Measurements from ENCODE around the gene TSPAN7. TPM values are rescaled to one million over a fixed set of nuclear protein-coding genes. Genes with fewer than 3 reads are reported as not detected.
A peak's percentile ranks its signal among the peaks of the same experiment; 100 is the strongest.

Gene TSPAN7, protein sequence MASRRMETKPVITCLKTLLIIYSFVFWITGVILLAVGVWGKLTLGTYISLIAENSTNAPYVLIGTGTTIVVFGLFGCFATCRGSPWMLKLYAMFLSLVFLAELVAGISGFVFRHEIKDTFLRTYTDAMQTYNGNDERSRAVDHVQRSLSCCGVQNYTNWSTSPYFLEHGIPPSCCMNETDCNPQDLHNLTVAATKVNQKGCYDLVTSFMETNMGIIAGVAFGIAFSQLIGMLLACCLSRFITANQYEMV
- 100 to 1,000 TPM in 3 of 4 donors, 10 to 100 TPM in 1; 26.9 to 170 (median 134) TPM for total RNA-seq

DNA sequence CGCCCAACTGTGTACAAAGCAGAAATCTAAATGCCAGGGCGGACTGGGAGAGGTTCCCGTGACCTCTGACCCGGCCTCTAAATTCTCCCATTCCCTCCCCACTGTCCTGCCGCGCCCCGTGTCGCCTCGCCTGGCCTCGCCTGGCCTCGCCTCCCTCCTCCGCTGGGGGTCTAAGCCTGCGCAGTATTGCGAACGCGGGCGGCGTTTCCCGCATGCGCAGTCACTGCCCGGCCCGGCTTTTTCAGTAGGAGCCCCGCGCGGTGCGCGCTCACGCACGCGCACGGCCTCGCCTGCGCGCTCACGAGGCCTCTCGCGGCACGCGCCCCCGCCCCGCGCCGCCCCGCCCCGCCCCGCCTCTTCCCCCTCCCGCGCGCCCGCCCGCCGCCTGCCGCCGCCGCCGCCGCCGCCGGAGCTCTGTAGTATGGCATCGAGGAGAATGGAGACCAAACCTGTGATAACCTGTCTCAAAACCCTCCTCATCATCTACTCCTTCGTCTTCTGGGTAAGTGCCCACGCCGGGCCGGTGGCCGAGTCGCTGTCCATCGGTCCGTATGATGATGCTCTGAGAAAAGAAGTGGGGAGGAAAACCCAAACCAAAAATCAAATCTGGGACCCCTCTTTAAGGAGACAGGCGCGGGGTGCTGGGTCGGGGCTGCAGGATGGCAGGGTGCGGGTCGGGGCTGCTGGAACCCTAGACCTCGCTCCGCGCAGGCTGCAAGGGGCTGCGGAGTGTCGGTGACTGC lies at the start of gene TSPAN7:
Gene TSPAN7 (plus strand): TSS at position 417 of the 743 bp plus-strand sequence. CDS start 5 bp downstream, at position 422.
- Histone ChIP-seq H3K27ac (peak within 1 kb of the TSS; percentile 65 to 77 (median 70)), H3K27me3 (no peaks in the 10 kb centered on the region), H3K4me1 (peaks cover 0 to 6% (median 0%) of the 10 kb centered on the region in 4 donors), H3K4me3 (peak within 1 kb of the TSS; percentile 26 to 65 (median 48)), H3K36me3 (no peaks in the 10 kb centered on the region), H3K9me3 (no peaks in the 10 kb centered on the region)
- intact Hi-C loops (cut with DNase I; ENCODE audit: low total_unique reads) (no loop called here), in situ Hi-C loops (cut with MboI; ENCODE audit: low pct_ligation_motif_present in 1 of 4, low pct_unique_long_range_greater_than_20kb in 1 of 4, low sequenced_read_pairs in 3 of 4) (no loop called here)
- peak; percentile 86 for DNase-seq
- TF ChIP-seq POLR2AphosphoS5 (IDR thresholded peaks at IDR 0.05) = peak in 1 of 3 donors; percentile 39
- TF ChIP-seq EP300 (IDR thresholded peaks at IDR 0.05; ENCODE audit: low read depth) = no peak
- WGBS, 2 donors (ENCODE audit: low coverage in 1 of 2) = 72% methylated on average over 50 of the region's 78 CpGs; no CpG with 5 or more reads in 1 of the 2 donors

DNA sequence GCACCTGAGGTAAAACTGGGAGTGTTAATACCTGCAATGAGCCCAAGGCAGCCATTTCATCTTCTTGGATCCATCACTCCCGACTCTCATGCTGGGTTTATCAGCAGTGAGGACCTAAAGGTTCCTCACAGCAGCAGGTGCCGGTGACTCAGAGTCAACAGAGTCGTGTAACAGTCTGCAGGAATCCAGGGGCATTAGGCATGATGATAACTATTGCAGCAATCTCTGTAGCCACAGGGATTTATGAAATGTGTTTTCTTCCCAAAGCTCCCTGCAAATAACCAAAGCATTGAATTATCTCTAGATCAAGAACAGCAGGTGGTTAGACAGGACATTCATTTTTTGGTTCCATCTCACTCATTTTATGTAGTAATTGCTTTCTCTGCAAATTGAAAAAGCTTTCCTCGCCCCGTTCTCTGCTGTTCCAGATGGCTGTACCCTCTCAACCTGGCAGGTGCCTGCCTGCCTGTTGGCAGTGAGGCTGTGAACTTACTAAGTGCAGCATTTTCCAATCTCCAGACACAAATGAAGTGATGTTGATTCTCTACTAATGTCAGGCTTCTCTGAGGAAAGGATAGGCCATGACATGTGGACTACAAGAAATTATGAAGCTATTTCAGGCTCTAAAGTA lies 48.1 kb upstream of the TSPAN7 start:
- 58% methylated on average over 5 of the region's 5 CpGs; no CpG with 5 or more reads in 1 of the 2 donors for WGBS, 2 donors (ENCODE audit: low coverage in 1 of 2)
- DNase-seq = no peak
- intact Hi-C loops (cut with DNase I; ENCODE audit: low total_unique reads) = no loop called here

DNA sequence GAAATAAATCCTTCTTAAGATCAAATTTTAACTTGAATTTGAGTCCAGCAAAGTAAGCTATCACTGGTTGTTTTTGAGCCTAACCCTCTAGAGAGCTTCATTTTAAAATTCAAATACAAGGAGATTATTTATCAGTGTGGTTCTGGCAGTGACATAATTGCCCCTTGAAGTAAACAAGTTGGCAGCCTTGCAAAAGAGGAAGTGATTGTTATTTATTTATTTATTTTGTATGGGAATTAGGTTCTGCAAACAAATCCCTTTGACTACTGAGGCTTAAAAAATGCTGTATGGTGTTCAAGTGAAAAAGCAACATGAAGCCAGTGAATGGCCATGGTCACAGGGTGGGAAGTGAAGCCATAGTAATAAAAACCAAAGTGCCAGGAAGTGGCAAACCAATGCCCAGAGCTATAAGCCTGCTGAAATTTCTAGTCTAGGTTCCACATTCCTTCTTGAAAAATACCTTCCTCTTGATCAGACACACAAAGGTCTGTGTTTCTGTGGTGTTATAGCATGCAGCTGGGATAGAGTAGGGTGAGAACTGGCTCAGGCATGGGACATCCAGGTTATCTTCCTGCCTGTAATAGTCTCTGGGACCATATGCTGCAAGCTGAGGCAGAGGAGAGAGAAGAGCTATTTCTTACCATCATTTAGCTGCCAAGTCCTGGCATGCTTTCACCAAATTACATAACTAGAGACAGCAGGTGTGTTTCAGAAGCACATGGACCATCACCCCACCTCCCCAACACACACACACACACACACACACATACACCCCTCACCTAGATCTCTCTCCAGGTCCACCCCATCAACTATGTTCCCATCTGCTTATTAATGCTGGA lies 47.1 kb upstream of the TSPAN7 start:
- intact Hi-C loops (cut with DNase I; ENCODE audit: low total_unique reads) (no loop called here), in situ Hi-C loops (cut with MboI; ENCODE audit: low pct_ligation_motif_present in 1 of 4, low pct_unique_long_range_greater_than_20kb in 1 of 4, low sequenced_read_pairs in 3 of 4) (no loop called here)
- Histone ChIP-seq H3K27me3 (no peaks in the 10 kb centered on the region), H3K9me3 (no peaks in the 10 kb centered on the region), H3K36me3 (no peaks in the 10 kb centered on the region), H3K27ac (no peak overlapping the region), H3K4me1 (no peaks in the 10 kb centered on the region), H3K4me3 (no peak overlapping the region)
- TF ChIP-seq POLR2A (IDR thresholded peaks at IDR 0.05) (no peak), EP300 (IDR thresholded peaks at IDR 0.05; ENCODE audit: low read depth) (no peak), POLR2AphosphoS5 (IDR thresholded peaks at IDR 0.05) (no peak)
- TF ChIP-seq, protein P1, sequence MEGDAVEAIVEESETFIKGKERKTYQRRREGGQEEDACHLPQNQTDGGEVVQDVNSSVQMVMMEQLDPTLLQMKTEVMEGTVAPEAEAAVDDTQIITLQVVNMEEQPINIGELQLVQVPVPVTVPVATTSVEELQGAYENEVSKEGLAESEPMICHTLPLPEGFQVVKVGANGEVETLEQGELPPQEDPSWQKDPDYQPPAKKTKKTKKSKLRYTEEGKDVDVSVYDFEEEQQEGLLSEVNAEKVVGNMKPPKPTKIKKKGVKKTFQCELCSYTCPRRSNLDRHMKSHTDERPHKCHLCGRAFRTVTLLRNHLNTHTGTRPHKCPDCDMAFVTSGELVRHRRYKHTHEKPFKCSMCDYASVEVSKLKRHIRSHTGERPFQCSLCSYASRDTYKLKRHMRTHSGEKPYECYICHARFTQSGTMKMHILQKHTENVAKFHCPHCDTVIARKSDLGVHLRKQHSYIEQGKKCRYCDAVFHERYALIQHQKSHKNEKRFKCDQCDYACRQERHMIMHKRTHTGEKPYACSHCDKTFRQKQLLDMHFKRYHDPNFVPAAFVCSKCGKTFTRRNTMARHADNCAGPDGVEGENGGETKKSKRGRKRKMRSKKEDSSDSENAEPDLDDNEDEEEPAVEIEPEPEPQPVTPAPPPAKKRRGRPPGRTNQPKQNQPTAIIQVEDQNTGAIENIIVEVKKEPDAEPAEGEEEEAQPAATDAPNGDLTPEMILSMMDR (IDR thresholded peaks at IDR 0.05) = no peak
- no peak for DNase-seq

More for the DNA sequence above, 48.1 kb upstream of the TSPAN7 start:
- no peak overlapping the region for H3K4me3 ChIP-seq
- H3K4me1 ChIP-seq = no peaks in the 10 kb centered on the region
- H3K36me3 ChIP-seq = no peaks in the 10 kb centered on the region
- TF ChIP-seq POLR2AphosphoS5 (IDR thresholded peaks at IDR 0.05) (no peak), EP300 (IDR thresholded peaks at IDR 0.05; ENCODE audit: low read depth) (no peak), POLR2A (IDR thresholded peaks at IDR 0.05) (no peak)
- TF ChIP-seq, protein P1 (IDR thresholded peaks at IDR 0.05) = no peak
- in situ Hi-C loops (cut with MboI; ENCODE audit: low pct_ligation_motif_present in 1 of 4, low pct_unique_long_range_greater_than_20kb in 1 of 4, low sequenced_read_pairs in 3 of 4) = no loop called here
- H3K9me3 ChIP-seq = no peaks in the 10 kb centered on the region
- H3K27ac ChIP-seq = no peak overlapping the region
- H3K27me3 ChIP-seq = no peaks in the 10 kb centered on the region

DNA sequence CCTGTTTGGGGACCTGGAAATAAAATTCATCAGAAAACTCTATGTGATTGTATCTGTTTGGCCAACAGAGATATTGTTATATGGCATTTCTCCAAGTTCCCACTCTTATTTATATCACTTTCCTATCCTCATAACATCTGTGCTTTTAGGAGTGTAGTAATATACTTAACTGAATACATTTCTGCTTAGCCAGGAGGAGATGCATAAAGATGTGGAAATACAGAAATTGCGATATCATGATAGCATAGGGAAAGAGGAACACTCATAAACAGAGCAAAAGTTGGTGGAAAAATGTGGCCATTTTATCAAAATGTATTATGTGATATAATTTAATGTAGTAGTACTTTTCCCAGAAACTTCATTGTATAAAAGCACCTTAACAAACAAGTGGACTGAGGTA lies 46.1 kb upstream of the TSPAN7 start:
- no peaks in the 10 kb centered on the region for H3K9me3 ChIP-seq
- WGBS, 2 donors (ENCODE audit: low coverage in 1 of 2) = 79% methylated on average over 1 of the region's 1 CpG; no CpG with 5 or more reads in 1 of the 2 donors
- H3K4me1 ChIP-seq = no peaks in the 10 kb centered on the region
- in situ Hi-C loops (cut with MboI; ENCODE audit: low pct_ligation_motif_present in 1 of 4, low pct_unique_long_range_greater_than_20kb in 1 of 4, low sequenced_read_pairs in 3 of 4) = no loop called here
- no peaks in the 10 kb centered on the region for H3K36me3 ChIP-seq
- intact Hi-C loops (cut with DNase I; ENCODE audit: low total_unique reads) = no loop called here
- no peak overlapping the region for H3K4me3 ChIP-seq
- no peak for DNase-seq
- no peaks in the 10 kb centered on the region for H3K27me3 ChIP-seq
- TF ChIP-seq, protein P1 (IDR thresholded peaks at IDR 0.05) = no peak
- TF ChIP-seq POLR2AphosphoS5 (IDR thresholded peaks at IDR 0.05) (no peak), EP300 (IDR thresholded peaks at IDR 0.05; ENCODE audit: low read depth) (no peak), POLR2A (IDR thresholded peaks at IDR 0.05) (no peak)
- no peak overlapping the region for H3K27ac ChIP-seq
